ENCODE results near the gene PCSK7.

Gene PCSK7

GRCh38 chr11:117230286-117230961, 1.4 kb downstream of the PCSK7 start:
- DNase-seq = peak; percentile 70

DNA sequence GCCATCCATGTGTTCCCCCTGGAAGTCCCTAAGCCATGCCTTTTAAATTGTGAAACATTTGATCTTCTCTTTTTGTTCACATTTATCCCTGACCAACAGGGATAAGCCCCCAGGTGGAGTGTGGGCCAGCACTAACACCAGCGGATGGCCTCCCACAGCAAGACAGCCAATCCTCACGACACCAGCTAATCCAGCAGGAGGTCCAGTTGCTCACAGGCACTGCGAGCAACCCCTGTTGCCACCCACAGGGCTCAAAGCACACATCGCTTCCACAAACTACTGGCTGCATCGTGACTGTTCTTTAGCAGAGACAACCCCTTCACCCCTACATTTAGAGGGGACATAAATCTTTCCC, 2.0 kb downstream of the PCSK7 start:
- DNase-seq = no peak

DNA sequence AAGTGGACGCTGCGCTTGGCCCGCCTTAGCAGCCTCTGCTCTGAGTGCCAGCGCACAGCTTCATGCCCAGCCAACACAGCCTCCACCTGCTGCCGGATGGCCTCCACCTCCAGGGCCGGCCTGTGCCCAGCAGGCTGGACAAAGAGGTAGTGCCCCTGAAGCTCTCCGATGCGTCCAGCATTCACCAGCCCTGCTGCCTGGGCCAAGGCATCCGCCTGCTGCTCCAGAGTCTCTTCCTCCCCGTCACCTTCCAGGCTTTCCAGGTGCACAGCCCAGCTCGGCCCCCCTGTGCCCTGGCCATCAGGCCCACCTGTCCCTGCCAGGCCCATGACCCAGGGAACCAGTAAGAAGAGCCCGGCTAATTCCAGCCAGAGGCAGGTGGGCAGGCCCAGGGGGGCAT, 2.5 kb downstream of the PCSK7 start:
- DNase-seq = no peak

DNA sequence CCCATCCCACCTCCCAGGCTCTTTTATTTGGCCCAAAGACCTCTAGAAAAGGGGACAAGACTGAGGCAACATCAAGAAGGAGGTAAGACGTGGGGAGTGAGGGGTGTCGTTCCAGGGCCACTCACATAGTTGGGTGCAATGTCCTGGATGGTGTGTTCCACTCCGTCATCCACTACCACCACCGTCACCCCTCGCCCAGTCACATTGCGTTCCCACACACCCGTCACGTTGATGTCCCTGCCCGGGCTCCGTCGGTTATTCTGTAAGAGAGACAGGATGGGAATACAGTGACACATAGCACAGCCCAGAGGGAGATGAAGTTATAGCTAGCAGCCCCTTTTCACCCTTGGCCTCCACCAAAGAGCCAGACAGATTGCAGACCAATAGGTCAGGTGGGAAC, 3.8 kb downstream of the PCSK7 start:
- no peak for DNase-seq

DNA sequence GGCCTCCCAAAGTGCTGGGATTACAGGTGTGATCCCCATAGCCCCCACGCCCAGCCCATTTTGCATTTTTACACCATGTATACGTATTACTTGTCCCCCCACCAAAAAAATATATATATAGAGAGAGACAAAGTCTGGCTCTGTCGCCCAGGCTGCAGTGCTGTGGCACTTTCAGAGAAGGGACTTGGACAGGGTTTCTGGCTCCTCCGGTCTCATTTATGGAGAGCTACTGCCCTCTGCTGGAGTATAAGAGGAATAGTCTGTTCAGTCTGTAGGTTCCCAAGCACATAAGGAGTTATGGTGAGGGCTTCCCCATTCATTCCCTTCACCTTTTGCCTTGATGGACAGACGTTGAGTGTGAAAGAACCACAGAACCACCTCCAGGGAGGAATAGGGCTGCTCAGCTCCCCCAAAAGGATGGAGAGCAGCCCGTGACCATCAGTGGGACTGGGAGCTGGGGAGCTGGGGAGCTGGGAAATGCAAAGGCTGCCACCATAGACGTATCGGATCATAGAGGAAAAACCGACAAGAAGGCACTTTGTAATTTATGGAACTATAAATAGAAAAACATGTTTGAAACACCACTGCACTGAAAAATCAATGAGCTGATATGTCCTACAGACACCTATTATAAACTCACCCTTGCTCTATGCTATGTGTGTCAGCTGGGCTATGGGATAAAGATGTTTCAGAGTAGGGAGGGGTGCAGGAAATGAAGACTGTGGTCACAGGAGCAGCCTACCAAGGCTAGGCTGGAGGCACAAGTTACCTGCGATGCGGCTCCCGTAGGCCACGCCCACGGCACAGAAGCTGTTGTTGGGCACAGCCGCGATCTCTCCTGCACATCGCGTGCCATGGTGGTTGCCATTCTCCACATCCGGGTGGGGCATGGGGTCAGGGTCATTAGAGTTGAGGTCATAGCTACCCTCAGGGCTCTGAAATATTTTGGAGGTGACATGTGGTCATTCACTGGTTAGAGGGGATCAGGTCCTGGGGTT, 5.2 kb downstream of the PCSK7 start:
- peak; percentile 31 for DNase-seq

GRCh38 chr11:117225553-117226170, 6.2 kb downstream of the PCSK7 start:
- no peak for DNase-seq

DNA sequence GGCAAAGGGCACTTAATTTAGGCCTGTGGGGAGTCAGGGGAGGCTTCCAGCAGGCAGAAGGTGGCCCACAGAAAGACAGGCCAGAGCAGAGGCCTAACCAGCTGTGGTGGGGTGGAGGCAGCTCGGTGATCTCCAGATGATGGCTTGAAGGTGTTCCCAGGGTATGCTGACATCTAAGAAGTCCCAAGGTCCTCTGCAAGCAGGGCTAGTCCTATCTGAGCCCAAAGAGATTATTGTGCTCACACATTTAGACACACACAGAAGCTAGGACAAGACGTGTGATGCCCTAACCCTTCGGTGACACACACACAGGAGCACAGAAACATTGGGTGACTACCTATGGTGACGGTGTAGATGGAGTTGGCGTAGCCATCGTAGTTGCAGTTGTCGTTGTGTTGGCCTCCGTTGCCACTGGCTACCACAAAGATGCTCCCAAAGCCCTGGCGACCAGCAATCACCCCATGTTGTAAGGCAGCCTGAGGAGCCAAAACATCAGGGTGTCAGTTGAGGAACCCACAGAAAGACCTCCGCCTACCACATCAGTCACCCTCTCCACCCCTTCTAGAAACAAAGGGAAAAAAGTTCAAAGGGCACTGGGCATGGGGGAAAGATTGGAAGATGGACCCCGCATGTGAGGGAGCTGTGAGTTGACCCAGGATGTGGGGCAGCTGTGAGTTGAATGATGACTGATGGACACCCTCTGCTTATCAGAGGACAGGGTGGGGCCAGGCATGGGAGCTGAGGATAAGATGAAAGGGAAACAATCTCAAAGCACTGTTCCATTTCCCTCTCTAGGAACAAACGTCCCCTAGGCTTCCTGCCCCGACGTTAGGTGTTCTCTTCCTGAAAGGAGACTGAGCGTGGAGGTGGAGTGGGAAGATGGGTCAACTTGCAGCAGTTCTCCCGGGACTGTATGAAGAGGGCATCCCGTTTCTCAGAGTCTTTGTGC, 7.9 kb downstream of the PCSK7 start:
- no peak for DNase-seq

- no peak for DNase-seq
These were observed 8.7 kb downstream of the PCSK7 start for GRCh38 chr11:117222991-117223740.

DNA sequence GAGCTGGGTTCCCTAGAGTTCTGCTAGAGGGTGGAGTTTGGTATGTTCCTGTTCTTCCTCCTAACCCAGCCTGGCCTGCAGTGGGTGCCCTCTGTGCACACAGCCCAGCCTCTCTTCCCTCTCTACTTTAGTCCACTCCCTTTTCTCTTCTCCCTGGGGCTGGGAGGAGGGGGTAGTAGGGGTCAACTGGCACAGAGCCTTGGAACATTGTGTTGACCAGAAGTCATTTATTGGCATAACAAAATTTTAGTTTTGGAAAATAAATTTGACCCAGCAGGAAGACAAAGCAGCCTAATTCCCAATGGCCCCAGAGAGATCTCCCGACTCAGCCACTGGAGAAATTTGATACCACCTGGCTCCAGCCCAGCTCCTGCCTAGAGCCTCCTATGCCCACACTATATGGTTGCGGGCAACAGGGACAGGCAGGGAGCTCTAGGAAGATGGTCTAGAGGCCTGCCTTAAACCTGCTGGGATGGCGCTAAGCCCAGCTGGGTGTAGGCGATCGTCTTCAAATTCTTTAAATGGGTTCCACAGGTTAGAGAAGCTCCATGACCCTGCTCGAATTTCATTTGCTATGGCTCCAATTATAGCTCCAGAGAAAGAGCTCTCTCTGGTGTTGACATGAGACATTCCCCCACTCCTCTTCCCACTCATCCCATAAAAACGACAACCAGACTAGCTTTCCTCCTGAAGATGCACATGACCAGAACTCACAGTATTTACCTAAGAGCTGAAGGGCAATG, 9.9 kb downstream of the PCSK7 start:
- no peak for DNase-seq

DNA sequence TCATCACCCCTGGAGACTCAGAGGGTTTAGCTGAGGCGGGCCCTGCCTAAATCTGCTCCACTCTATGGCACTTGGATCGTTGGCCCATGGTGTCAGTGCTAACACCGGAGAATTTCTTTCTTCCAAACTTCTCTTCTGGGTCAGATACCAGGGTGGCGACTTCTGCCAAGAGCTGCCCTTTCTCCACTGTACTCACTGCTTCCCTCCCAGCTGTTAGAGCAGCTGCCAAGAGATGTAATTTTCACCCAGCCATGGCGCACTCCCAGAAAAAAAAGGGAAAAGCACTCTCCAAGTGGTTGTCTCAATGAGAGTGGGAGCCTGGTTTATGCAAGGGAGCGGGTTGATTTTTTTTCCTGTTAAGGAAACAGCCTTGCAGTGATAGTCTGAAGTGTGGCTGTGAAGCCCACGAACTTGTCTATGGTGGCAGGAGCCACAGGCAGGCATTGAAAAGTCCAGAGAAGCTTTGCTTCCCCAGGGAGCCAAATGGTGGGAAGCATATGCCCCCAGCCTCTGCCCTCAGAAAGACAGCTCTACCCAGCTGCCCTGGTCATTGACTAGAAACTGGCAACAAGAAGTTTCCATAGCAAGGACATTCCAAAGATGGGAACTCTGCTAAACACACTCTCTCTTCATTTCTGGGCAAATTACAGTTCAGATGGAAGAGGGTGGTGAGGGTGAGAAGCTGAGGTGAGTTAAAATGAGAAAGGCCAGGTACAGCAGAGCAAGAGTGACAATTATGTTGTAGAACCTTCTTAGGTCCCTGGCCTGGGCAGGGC, 10.7 kb downstream of the PCSK7 start:
- no peak for DNase-seq

GRCh38 chr11:117220568-117220967, 11.3 kb downstream of the PCSK7 start:
- DNase-seq = no peak

DNA sequence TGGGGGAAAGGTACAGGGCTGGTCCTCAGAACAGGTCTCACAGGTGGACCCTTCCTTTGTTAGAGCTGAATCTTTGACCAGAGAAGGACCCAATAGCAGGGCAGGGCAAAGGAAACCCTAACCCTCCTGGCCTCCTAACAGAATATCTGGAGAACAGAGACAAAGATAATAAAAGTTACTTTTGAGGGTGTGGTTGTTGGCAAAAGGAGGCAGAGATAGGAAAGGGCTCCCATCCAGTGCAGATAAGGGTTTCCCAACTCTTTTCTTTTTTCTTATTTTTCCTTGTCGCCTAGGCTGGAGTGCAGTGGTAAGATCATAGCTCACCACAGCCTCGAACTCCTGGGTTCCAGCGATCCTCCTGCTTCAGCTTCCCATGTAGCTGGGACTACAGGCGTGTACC, 11.9 kb downstream of the PCSK7 start:
- no peak for DNase-seq

GRCh38 chr11:117219455-117219854, 12.4 kb downstream of the PCSK7 start:
- no peak for DNase-seq

DNA sequence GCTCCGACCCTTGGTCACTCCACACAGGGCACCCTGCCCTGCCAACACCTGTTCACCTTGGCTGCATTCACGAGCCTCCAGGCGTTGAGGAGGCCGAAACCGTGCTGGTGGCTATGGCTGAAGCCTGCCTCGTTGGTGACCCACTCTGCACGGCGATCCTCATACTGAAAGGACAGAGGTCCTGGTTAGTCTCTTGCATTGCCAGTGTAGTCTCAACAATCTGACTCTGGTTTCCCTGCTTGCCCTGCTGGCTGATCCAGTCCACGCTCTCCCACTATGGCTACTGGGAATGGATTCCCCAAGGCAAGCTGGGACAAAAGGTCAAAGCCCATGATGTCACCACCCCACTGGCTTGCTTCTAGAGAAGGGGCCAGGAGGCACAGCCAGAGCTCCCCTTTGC, 12.9 kb downstream of the PCSK7 start:
- no peak for DNase-seq

GRCh38 chr11:117218133-117218915, 13.5 kb downstream of the PCSK7 start:
- no peak for DNase-seq

DNA sequence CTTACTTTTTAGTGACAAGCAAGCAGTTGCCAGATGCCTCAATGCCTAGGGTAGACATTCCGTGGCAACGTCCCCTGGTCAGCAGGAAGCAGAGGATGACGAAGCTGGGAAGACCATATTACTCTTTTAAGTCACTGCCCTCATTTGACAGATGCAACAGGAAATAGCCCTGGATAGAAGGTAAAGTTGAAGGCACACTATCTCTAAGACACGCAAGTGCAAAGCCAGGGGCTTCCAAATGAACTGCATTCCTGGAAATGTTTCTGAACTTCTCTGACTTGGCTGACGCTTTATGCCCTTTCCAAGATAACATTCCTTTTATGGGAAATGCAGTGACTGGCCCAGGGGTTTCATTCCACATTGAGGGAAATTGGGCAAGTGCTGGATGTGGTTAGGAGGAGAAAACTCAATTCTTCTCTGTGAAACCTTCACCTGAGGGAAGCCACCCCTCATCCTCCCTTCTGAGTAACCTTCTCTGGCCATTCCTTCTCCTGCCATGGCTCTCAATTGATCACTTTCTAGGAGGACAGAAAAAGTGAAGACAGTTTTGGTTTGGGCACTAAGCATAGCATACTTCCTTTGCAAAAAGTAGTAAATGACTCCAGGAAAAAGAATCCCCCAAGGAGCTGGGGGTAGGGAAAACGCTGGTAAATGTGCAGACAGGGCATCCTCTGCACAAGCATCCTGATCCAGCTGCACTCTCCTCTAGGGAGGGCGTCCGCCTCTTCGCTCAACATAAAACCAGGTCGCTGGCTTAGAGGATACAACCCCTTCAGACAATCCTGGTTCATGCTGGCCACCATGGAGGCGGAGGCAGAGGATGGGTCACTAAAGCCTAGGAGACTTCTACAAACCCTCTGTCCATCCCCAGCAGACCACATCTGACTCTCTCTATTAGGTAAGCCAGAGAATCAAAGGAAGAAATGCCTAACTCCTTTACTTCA, 14.5 kb downstream of the PCSK7 start:
- DNase-seq = no peak

DNA sequence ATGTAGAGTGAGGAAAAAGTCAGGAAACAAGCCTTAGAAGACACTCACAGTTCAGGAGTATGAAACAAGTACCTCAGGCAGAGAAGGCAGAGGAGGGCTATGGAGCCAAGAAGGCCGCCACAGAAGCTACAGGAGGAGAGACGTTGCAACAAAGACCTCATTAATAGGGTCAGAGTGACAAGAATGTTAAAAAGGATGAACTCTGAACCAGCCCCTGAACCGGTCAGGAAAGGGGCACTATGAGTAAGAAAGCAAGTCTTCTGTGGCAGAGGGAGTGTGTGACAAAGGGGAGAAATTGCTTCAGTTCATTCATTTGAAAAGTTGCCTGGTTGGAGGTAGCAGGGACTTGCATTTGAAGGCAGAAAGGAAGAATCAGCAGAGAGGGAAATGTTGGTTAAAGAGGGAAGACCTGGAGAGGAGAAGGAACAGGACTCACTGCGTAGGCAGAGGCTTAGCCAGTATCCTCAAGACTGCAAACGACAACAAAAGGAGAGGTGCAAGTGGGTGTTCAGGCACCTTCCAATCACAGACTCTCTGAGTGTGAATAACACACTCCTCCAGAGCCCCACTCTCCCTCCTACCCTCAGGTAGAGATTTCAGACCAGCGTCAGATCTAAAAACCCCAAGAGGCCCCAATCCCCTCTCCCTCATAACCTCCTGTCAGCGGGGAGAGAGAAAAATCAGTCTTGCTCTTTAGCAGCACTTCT, 17.3 kb downstream of the PCSK7 start:
- no peak for DNase-seq
